Anterior cingulate cortex (tissue), 58 donors: ENCODE measurements around the gene COPRS.
A peak's percentile ranks its signal among the peaks of the same experiment; 100 is the strongest.
"Not testable (repeated sequence)": the region's sequence is repeated elsewhere in the genome, so short reads cannot be mapped to it uniquely, and the experiment has no call there.

ENCODE experiments used
- DNase-seq, 58 donors: peaks; one replicate each; lab custom pipeline; 2025; lab: John Stamatoyannopoulos, UW

COPRS gene

GRCh38 chr17:31853911-31854470 is 5.1 kb downstream of the COPRS start:
- no peak for DNase-seq

DNA sequence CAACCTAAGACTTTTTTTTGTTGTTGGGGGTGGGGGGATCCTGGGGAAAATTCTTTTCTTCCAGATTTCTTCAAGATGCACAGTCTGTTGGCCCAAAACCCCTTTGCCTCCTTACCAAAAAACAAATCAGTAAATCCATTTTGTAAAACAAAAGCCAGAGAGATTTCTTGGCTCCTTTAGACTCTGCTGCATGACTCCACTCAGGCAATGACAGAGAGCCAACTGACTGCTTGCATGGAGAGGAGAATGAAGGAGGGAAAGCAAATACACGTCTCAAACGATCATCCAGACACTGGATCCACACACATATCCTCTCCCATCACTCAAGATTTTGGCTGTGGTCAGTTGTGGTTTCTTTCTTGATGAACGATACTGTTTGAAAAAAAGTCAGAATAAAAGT is 13.8 kb downstream of the COPRS start:
- DNase-seq: no peak

DNA sequence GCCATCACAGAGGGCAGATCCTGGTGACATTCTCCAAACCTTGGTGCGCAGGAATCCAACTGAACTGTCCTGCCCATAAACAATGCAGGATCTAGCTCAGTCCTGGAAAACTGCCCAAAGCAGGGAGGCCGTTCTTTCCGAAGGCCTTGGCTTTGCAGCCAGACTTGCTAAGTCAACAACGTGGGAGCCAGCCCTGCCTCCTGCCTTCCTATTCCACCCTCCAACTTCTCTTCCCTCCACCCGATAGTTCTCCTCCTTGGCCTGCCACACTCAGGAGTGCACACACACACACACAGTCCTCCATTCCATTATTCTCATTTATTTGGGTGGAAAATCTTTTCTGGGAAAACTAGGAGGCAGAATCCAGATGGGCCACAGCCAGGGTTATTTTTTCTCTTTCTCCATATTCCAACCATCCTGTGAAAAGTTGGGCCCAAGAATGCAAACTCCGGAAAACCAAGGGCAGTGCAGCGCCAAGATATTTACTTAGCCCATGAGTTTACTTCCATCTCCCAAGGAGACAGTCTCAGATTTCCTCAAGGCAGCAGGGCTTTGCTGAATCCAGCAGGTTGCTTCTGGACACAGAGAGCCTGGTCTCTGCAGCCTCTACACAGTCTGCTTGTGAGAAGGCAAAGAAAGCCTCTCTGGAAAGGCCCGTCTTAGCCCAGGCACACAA is 15.8 kb downstream of the COPRS start:
- DNase-seq: peak in 46 of 58 donors; percentile 6 to 76 (median 42)

DNA sequence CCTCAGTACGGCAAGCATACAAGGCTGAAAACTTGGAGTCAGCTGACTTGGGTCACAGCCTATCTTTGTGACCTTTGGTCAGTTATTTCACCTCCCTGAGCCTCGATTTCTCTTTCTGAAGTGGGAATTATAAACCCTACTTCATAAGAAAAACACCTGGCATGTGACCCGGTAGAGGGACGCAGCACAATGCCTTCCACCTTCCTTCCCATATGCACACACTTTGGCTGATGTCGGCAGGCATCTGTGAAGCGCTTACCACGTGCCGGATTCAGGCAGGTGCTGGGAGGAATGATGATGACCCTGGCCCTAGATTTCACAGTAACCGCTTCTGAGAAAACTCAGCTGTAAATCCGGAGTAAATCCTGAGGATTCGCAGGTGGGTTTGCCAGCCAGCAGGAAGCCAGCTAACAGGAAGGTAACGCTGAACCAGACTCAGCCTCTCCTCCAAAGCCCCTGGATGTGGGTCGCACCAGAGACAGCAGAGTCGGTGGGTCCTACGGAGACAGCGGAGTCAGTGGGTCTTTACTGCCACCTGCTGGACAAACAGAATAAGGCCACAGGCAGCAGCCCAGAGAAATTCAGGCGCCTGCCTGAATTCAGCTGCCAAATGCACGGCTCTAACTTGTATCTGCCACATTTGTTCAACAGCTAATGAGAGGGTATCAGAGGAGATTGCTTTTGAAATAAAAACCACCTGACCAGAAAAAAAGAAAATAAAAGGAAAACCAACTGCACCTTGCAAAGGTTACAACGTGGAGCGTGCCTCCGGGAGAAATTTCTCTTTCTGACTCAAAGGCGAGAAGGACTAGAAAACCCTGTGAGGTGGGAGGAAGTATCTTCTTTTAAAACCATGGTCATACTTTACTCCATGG is 16.6 kb downstream of the COPRS start:
- DNase-seq: peak in 57 of 58 donors; percentile 3 to 84 (median 58)

DNA sequence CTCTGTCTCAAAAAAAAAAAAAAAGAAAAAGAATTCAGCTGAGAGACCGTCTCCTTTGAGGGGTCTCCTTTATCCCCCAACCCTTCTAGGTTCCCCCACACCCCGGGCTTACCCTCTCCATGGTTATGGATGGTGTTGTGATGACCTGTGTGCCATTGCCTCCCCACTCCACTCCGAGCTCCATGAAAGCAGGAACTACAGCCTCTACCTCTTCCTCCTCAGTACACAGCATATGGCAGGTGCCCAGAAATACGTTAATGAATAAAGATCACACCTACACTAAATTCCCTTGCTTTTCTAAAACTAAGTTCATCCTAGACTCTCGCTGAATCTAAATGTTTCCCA is 17.2 kb downstream of the COPRS start:
- no peak for DNase-seq

DNA sequence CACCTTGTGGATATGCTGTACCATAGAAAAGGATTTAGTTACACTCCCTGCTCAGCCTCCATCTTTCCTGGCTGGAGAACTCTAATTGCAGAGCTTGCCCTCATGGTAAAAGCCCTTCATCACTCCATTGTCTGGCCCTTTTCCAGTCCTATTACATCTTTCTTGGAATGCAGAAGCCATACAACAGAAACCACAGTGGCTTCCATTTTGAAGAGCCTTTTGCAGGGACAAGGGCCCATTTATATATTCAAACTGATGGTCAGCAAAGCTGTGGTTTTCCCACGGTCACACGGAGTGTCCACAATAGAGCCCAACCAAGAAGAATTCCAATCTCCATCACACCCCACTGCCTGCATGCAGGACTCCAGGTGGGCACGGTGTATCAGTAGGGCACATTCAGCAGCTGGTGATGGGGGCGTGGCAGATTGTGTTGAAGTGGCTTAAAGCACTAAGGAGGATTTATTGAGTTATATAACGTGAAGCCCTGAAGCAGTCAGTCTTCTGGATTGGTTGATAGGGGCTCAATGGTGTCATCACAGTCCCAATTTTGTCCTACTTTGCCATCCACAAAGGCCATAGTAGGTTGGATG is 20.3 kb downstream of the COPRS start:
- DNase-seq: no peak

- no peak for DNase-seq
Measured at GRCh38 chr17:31835984-31836383, 23.1 kb downstream of the COPRS start.

DNA sequence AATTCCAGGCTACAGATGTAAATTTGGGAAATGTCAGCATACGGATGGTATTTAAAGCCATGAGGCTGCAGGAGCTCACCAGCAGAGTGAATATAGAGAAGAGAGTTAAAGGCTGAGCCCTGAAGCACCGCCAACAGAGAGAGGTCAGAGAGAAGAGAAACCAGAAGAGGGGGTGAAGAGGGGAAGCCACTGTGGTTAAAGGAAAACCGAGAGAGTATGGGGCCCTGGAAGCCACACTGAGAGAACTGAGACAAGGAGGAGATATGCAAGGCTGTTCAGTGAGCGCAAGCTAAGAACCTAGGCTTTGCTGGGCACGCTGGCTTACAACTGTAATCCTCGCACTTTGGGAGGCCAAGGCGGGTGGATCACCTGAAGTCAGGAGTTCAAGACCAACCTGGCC is 24.6 kb downstream of the COPRS start:
- DNase-seq: no peak

DNA sequence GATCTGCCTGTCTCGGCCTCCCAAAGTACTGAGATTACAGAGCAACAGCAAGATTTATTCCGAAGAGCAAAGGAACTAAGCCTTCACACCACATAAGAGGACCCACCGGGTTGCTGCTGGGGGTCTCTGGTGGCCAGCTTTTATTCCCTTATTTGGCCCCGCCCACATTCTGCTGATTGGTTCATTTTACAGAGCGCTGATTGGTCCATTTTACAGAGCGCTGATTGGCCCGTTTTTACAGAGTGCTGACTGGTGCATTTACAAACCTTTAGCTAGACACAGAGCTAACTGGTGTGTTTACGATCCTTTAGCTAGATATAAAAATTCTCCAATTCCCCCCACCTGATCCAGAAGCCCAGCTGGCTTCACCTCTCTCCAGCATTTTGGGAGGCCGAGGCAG is 26.3 kb downstream of the COPRS start:
- DNase-seq: no peak

- DNase-seq: no peak
Measured at GRCh38 chr17:31830971-31831858, 27.8 kb downstream of the COPRS start.

DNA sequence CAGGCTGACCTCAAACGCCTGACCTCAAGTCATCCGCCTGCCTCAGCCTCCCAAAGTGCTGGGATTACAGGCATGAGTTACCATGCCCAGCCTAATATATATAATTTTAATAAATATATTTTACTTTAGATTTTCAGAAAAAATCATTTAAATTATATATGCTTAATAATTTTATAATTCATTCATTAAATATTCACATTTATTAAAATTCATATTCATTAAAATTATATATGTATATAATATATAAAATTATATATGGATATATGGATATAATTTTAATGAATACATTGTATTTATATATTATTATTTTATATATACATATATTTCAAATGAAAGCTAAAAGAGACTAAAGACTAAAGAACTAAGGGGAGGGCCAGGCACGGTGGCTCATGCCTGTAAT is 29.4 kb downstream of the COPRS start:
- DNase-seq: no peak

- DNase-seq: not testable (repeated sequence)
Measured at GRCh38 chr17:31828955-31829354, 30.1 kb downstream of the COPRS start.

DNA sequence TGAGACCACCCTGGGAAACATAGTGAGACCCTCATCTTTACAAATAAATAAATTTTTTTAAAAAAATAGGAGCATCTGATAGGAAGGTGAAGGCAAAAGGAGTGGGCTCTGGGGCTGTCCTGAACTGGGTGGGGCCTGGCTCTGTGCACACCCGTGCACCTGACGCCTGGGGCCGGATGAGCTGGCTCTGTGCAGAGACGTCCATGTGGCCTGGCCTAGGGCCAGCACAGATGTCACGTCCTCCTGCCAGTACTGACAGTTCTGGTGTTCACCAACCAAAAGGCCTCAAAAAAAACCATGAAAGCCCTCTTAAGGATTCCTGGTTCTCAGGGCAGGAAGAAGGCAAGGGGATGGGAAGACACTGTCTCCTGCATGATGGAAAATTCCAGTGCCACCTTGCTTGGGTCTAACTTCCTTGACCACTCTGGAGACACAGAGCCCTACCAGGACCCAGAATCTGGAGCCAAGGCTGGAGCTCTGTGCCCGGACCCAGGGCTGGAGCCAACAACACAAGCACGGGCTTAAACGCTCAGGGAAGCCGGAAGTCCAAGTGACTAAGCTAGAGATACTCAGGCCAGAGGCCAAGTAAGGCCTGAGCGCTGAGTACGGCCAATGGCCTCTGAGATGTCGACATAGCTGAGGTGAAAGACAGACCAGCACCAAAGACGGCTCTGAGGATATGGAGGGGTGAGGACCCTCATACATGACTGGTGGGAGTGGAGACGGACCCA is 32.9 kb downstream of the COPRS start:
- DNase-seq: peak in 1 of 58 donors; percentile 1

GRCh38 chr17:31824766-31825360 is 34.2 kb downstream of the COPRS start:
- DNase-seq: no peak

DNA sequence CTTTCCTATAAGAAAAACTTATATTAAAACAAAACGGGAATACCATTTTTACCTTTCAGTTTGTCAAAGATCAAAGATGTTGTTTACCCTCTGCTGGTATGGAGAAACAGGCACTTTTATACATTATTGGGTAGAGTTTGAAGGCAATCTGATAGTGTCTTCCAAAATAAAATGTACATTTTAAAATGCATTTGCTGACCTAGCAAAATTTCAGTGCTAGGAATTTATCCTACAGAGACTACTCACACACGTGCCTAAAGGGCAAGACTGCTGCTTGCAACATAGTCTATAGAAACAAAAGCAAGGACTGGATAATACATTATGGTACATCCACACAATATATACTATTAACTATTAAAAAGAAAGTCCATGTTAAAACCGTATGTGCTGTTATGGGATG is 36.0 kb downstream of the COPRS start:
- no peak for DNase-seq

- no peak for DNase-seq
Measured at GRCh38 chr17:31820691-31821435, 38.2 kb downstream of the COPRS start.

DNA sequence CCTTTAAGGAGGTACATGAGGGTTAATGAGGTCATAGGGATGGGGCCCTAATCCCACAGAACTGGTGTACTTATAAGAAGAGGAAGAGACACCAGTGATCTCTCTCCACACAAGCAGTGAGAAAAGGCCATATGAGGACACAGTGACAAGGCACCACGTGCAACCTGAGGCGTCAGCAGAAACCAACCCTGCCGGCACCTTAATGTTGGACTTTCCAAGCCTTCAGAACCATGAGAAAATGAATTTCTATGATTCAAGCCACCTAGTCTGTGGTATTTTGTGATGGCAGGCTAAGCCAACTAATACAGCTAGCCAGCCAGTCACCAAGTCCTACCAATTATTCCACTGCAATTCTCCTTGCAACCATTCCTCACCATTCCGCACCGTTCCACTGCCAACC is 39.5 kb downstream of the COPRS start:
- DNase-seq: no peak

GRCh38 chr17:31818863-31819262 is 40.2 kb downstream of the COPRS start:
- not testable (repeated sequence) for DNase-seq
